ENCODE measurements around the gene MAPK7.

Gene MAPK7

GRCh38 chr17:19387921-19388521, 9.7 kb downstream of the MAPK7 start:
- TF ChIP-seq, protein P1, sequence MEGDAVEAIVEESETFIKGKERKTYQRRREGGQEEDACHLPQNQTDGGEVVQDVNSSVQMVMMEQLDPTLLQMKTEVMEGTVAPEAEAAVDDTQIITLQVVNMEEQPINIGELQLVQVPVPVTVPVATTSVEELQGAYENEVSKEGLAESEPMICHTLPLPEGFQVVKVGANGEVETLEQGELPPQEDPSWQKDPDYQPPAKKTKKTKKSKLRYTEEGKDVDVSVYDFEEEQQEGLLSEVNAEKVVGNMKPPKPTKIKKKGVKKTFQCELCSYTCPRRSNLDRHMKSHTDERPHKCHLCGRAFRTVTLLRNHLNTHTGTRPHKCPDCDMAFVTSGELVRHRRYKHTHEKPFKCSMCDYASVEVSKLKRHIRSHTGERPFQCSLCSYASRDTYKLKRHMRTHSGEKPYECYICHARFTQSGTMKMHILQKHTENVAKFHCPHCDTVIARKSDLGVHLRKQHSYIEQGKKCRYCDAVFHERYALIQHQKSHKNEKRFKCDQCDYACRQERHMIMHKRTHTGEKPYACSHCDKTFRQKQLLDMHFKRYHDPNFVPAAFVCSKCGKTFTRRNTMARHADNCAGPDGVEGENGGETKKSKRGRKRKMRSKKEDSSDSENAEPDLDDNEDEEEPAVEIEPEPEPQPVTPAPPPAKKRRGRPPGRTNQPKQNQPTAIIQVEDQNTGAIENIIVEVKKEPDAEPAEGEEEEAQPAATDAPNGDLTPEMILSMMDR (IDR thresholded peaks at IDR 0.05; ENCODE audit: borderline replicate concordance, control extremely low read depth, extremely low read depth, insufficient read depth, missing control alignments): no peak
- in situ Hi-C loops (cut with MboI; ENCODE audit: low sequenced_read_pairs, unreplicated experiment): no loop called here

DNA sequence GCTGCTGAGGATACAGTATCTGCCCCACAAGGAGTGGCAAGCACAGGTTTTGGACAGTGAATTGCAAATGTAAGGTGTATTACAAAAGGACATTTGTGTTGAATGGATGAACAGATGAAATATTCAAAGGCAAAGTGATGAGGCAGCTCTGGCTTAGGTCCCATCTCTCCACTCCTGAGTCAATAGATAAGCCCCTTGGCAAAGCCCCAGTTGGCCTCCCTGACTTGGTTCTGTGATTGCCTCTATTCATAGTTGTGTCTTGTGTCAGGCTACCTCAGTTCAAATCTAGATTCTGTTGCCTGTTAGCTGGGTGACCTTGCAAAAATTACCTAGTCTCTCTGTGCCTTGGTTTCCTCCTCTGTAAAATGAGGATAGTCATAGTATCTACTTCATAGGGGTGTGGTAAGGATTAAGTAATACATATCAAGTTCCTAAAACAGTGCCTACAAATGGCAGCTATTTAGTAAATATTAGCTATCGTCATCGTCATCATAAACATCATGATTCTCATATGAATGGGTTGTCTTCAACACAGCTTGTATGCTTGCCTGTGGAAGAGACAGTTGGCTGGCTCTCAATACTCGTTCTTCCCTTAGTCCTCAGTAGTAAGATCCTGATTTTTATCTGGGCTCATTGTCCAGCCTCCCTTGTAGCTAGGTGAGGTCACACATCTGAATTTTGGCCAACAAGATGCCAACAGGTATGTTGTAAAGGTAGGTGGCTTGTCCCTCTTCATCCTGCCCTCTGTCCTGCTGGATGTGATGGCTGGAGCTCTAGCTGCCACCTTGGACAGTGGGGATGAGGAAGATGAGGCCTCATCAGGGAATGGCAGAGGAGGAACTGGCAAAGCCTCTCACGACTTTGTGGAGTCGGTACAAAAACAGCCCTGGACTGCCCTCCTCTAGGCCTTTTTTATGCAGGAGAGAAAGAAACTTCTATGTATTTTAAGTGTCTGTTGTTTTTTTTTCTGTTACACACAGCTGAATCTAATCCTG, 10.8 kb downstream of the MAPK7 start:
- TF ChIP-seq, protein P1 (IDR thresholded peaks at IDR 0.05; ENCODE audit: borderline replicate concordance, control extremely low read depth, extremely low read depth, insufficient read depth, missing control alignments): no peak
- no peak for DNase-seq (ENCODE audit: low spot score)
- in situ Hi-C loops (cut with MboI; ENCODE audit: low sequenced_read_pairs, unreplicated experiment): no loop called here

More at GRCh38 chr17:19387921-19388521, 9.7 kb downstream of the MAPK7 start:
- DNase-seq (ENCODE audit: low spot score): no peak

DNA sequence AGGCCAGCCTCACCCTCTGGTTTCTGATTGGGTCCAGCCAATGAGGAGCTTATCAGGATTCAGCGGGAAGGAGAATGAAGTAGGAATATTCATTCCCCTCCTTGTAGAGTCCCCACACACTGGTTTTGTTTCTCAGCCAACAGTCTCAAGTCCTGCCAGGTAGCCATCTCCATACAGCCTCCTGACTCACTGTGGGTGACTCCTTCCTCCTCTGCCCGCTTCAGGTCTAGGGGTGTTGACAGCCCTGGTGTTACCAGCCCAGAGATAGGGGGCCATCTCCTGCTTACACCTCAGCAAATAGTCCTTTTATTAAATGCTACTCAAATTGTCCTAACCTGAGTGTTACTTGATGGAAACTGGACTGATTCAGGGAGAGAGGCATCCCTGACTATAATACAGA, 12.7 kb downstream of the MAPK7 start:
- in situ Hi-C loops (cut with MboI; ENCODE audit: low sequenced_read_pairs, unreplicated experiment): no loop called here
- no peak for DNase-seq (ENCODE audit: low spot score)
- TF ChIP-seq, protein P1 (IDR thresholded peaks at IDR 0.05; ENCODE audit: borderline replicate concordance, control extremely low read depth, extremely low read depth, insufficient read depth, missing control alignments): no peak

- DNase-seq (ENCODE audit: low spot score): no peak
- TF ChIP-seq, protein P1 (IDR thresholded peaks at IDR 0.05; ENCODE audit: borderline replicate concordance, control extremely low read depth, extremely low read depth, insufficient read depth, missing control alignments): no peak
- in situ Hi-C loops (cut with MboI; ENCODE audit: low sequenced_read_pairs, unreplicated experiment): no loop called here
Observed at GRCh38 chr17:19391432-19391831, 13.1 kb downstream of the MAPK7 start.

DNA sequence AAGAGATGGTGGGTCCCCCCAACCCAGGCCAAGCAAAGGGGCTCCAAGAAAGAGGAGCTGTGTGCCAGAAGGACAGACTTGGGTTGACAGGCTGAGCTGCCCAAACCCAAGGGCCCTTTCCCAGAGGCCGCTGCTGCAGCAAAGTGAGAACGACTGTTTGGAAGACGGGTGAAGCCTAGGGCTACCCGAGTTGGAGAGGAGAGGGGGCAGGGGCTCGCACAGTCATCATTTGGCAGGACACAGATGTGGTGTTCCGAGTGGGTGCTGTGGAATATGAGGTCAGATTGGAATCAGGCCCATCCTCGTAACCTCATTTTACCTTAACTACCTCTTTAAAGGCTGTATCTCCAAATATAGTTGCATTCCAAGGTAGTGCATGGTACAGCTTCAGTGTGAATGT, 14.0 kb downstream of the MAPK7 start:
- in situ Hi-C loops (cut with MboI; ENCODE audit: low sequenced_read_pairs, unreplicated experiment): no loop called here
- no peak for DNase-seq (ENCODE audit: low spot score)
- TF ChIP-seq, protein P1 (IDR thresholded peaks at IDR 0.05; ENCODE audit: borderline replicate concordance, control extremely low read depth, extremely low read depth, insufficient read depth, missing control alignments): no peak

GRCh38 chr17:19397556-19398041, 19.3 kb downstream of the MAPK7 start:
- TF ChIP-seq, protein P1 (IDR thresholded peaks at IDR 0.05; ENCODE audit: borderline replicate concordance, control extremely low read depth, extremely low read depth, insufficient read depth, missing control alignments): no peak
- in situ Hi-C loops (cut with MboI; ENCODE audit: low sequenced_read_pairs, unreplicated experiment): no loop called here
- no peak for DNase-seq (ENCODE audit: low spot score)
